Coronary artery (tissue), 2 donors: ENCODE results near the gene ANKRD61.
A peak's percentile ranks its signal among the peaks of the same experiment; 100 is the strongest.
"Not testable (repeated sequence)": the region's sequence is repeated elsewhere in the genome, so short reads cannot be mapped to it uniquely, and the experiment has no call there.

Experiments
- DNase-seq: peaks from one replicate; pipeline ENCODE4 v3.0.0-alpha.2; 2017; ENCODE audit warnings: low spot score
- H3K27ac ChIP-seq, 2 donors: fragments of 200-600 bp; sonication (generic); one replicate each; pipeline ENCODE4 v1.5.1; 2016 to 2019
- H3K4me3 ChIP-seq: fragments of 200-600 bp; sonication (generic); 2 replicates; pipeline ENCODE4 v1.5.1; 2016; ENCODE audit warnings: mild to moderate bottlenecking, moderate library complexity
- CTCF ChIP-seq: fragments of 200-600 bp; sonication (generic); IDR thresholded peaks from one replicate; pipeline ENCODE4 v1.5.1; 2019; ENCODE audit warnings: antibody characterized with exemption

The ANKRD61 gene

GRCh38 chr7:6035165-6035564, 4.0 kb downstream of the ANKRD61 start:
- TF ChIP-seq CTCF: no peak
- no peak for DNase-seq
- Histone ChIP-seq H3K27ac (no peak overlapping the region), H3K4me3 (no peak overlapping the region)

- no peak for TF ChIP-seq CTCF
These were observed 4.5 kb downstream of the ANKRD61 start for GRCh38 chr7:6035686-6036085.

GRCh38 chr7:6049780-6050179, 18.6 kb downstream of the ANKRD61 start:
- no peak overlapping the region for H3K27ac ChIP-seq
- H3K4me3 ChIP-seq: no peak overlapping the region
- DNase-seq: no peak
- TF ChIP-seq CTCF: no peak

More at GRCh38 chr7:6035686-6036085, 4.5 kb downstream of the ANKRD61 start:
- DNase-seq: no peak
- H3K4me3 ChIP-seq: no peak overlapping the region
- no peak overlapping the region for H3K27ac ChIP-seq

GRCh38 chr7:6051185-6051584, 20.0 kb downstream of the ANKRD61 start:
- not testable (repeated sequence) for H3K27ac ChIP-seq, DNase-seq, H3K4me3 ChIP-seq

GRCh38 chr7:6056616-6057015, 25.4 kb downstream of the ANKRD61 start:
- no peak for DNase-seq
- TF ChIP-seq CTCF: no peak
- Histone ChIP-seq H3K4me3 (no peak overlapping the region), H3K27ac (no peak overlapping the region)

GRCh38 chr7:6057316-6058129, 26.3 kb downstream of the ANKRD61 start:
- TF ChIP-seq CTCF: no peak
- DNase-seq: no peak
- H3K27ac ChIP-seq: no peak overlapping the region
- peak overlapping the region; percentile 98 for H3K4me3 ChIP-seq

- H3K4me3 ChIP-seq, H3K27ac ChIP-seq, DNase-seq: not testable (repeated sequence)
These were observed 28.8 kb downstream of the ANKRD61 start for GRCh38 chr7:6059941-6060340.

- no peak for TF ChIP-seq CTCF
- Histone ChIP-seq H3K27ac (no peak overlapping the region), H3K4me3 (no peak overlapping the region)
- no peak for DNase-seq
These were observed 40.2 kb downstream of the ANKRD61 start for GRCh38 chr7:6071406-6071805.
